GM18499 (cell line): Measurements from ENCODE around the gene PARP1.
"Not testable (repeated sequence)": the region's sequence is repeated elsewhere in the genome, so short reads cannot be mapped to it uniquely, and the experiment has no call there.

ENCODE experiments used
- ATAC-seq: cut with Tn5 transposase; IDR thresholded peaks from one replicate; pipeline ENCODE4 v1.9.1; 2021; ENCODE audit warnings: moderate number of reproducible peaks; ENCODE audit not compliant: insufficient read depth, unreplicated experiment

PARP1 gene

DNA sequence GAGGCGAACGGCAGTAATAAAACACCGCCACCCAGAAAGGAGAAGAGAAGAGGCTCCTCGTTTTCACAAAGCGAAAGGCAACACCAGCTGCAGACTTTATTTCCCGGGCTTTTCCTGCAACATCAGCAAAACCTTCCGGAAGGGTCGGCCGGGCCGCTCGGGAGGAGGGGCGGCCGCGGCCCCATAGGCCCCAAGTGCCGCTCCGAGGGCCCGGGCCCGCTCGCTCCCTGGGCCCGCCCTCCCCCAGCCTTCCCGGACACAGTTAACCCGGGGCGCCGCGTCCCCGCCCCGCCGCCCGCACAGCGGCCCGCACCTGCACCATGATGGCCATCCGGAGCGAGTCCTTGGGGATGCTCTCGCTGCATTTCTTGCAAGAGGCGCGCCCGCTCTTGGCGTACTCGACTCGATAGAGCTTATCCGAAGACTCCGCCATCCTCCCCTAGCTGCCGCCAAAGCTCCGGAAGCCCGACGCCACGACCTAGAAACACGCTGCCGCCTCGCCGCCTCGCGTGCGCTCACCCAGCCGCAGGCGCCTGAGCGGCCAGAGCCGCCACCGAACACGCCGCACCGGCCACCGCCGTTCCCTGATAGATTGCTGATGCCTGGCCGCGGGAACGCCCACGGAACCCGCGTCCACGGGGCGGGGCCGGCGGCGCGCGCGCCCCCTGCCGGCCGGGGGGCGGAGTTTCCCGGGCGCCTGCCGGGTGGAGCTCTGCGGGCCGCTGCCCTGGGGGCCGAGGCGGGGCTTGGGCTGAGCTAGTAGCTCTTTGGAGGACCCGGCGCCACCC, at the start of gene PARP1:
TSS of gene PARP1 (minus strand) at position 597 of the 788 bp plus-strand sequence. CDS start at position 433, 164 bp downstream.
- peak; percentile 43 for ATAC-seq

- no peak for ATAC-seq
Observed at GRCh38 chr1:226457307-226457712, 49.4 kb upstream of the PARP1 start.

DNA sequence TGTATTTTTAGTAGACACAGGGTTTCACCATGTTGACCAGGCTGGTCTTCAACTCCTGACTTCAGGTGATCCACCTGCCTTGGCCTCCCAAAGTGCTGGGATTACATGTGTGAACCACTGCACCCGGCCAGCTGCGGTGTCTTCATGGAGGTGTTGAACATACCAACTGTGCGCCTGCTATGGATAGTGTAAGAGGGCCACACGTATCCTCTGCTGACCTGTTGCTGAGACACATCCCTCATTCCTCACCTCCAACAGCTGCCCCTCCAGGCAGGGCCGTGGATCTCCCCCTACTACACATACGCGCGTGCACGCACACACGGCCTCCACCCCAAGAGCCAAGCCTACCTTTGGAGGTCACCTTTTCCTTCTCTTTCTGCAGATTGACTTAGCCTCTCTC, 48.0 kb upstream of the PARP1 start:
- no peak for ATAC-seq

- ATAC-seq = no peak
Observed at GRCh38 chr1:226454349-226454748, 46.5 kb upstream of the PARP1 start.

DNA sequence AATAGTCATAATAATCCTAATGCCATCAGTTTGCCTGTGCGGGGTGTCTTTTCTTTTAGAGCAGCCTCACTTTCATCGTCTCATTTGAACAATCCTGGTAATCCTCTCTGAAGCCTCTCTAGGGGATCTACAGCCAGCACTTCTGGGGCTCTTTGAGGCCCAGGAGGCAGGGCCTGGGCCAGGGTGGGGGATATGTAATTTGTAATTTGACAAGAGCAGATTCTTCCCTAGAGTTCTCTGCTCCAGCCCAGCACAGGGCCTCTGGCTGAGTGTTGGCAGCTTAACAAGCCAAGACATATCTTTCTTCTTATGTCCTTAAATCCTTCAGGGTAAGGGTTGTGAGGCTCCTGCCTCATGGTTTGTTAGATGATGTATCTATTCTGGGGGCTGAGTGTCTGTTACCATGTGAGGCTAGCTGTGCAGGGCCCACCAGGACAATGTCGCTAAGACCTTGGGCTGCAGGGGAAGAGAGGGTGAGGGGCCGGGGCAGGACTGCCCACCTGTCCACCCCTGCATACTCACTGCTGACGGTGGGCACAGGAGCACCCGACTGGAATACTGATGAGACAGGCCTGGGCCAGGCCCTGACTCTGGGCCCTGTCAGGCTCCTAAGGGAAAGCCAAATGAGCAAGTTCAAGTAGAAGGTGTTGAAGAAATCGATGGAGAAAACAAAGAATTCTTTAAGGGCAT, 45.3 kb upstream of the PARP1 start:
- ATAC-seq = no peak

DNA sequence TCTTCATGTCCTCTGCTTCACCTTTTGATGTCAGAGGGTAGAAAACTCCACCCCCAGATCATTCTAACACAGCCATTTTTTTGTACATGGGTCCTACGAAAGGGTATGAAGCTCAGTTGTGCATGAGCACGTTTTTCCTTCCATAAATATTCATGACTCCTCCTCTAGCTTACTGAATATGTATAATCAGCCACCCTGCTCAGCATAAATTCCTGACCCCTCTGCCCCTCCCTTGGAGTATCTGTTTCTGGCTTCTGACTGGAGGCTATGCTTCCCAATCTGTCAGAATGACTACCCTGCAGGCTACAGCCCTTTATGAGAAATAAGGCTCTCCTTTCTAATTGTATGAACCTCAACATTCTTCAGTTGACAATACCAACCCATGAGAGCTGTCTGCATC, 42.8 kb upstream of the PARP1 start:
- ATAC-seq = no peak

DNA sequence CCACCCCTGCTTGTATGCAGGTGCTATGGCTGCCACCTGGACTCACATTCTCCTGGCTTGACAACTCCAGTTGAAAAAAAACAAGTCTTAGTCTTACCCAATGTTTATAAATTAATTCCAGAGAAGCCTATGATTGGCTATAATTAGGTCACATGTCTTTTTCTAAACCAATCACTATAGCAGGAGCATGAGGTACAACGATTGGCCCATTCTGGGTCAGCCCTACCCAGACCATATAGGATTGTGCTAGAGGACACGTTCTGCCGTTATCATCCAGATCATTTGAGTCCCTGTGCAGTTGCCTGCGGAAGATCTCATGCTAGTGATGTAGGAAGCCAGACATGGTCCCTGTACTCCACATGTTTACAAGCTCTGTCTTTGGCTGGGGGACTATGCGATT, 41.9 kb upstream of the PARP1 start:
- ATAC-seq = no peak

DNA sequence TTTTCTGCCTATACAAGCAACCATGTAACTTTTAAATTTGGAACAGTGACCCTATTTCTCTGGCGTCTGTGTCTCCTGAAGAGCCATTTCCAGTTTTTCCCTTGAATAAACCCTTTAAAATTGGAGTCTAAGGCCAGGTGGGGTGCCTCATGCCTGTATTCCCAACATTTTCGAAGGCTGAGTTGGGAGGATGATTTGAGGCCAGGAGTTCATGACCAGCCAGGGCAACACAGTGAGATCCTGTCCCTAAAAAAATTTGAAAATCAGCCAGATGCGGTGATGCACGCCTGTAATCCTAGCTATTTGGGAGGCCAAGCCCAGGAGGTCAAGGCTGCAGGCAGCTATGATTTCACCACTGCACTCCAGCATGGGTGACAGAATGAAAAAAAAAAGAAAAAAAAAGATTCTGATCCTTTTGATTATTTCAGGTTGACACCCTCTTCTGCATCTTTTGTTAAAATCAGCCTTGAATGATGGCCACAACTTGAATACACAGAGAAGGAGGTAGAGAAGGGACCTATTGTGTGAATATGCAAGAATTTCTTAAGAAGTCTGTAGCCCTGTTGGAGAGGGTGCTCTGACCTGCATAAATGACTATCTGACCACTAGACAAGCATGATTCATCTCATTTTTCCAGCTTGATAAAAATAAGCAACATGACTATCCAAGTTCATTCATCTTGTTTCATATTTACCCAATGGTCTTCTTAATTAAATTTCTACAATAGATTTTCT, 40.2 kb upstream of the PARP1 start:
- no peak for ATAC-seq

DNA sequence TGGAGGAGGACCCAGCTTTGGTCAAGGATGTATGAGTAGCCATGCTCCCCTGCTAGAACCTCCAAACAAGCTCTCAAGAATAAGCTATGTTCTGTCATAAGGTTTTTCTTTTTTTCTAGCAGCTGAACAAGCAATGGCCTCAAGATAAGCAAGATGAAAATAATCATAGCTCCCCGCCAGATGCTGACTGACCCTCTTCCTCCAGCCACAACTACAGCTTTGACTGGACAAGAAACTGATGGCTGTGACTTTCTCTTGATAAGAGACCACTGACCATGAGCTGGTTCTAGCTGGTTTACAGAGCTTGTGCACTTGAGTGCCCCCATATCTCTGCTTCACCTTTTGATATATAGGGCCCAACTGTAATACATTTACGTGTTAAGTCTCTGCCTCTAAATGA, 38.2 kb upstream of the PARP1 start:
- ATAC-seq = no peak

DNA sequence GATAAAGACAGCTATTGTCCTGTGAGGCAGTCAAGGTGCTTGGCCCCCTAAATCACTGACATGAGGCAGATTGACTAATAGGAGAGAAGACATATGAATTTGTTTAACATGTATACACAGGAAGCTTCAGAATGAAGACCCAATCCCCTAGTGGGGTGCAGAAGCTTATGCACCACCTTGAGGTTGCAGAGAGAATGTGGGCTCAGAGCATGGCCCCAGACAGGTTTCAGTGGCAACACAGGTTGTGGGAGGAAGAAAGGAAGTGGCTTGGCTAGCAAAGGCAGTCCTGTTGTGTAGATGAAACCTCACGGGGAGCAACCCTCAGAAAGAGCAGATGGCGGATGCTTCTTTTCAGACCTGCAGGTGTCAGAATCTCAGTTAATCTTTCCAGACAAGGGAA, 37.0 kb upstream of the PARP1 start:
- peak; percentile 99 for ATAC-seq

- ATAC-seq = no peak
Observed at GRCh38 chr1:226443439-226443838, 35.5 kb upstream of the PARP1 start.

GRCh38 chr1:226443033-226443432, 35.1 kb upstream of the PARP1 start:
- ATAC-seq = no peak

- no peak for ATAC-seq
Observed at GRCh38 chr1:226441629-226442028, 33.7 kb upstream of the PARP1 start.

DNA sequence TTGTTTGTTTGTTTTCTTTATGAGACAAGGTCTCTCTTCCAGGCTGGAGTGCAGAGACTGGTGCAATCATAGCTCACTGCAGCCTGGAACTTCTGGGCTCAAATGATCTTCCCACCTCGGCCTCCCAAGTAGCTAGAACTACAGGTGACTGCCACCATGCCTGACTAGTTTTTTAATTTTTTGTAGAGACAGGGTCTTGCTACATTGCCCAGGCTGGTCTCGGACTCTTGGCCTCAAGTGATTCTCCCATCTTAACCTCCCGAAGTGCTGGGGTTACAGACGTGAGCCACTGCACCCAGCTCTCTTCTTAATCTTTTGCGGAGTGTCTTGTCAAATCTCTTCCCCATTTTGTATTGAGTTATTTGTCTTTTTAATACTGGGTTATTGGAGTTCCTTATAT, 32.6 kb upstream of the PARP1 start:
- no peak for ATAC-seq

- ATAC-seq = no peak
Observed at GRCh38 chr1:226438007-226438406, 30.1 kb upstream of the PARP1 start.

DNA sequence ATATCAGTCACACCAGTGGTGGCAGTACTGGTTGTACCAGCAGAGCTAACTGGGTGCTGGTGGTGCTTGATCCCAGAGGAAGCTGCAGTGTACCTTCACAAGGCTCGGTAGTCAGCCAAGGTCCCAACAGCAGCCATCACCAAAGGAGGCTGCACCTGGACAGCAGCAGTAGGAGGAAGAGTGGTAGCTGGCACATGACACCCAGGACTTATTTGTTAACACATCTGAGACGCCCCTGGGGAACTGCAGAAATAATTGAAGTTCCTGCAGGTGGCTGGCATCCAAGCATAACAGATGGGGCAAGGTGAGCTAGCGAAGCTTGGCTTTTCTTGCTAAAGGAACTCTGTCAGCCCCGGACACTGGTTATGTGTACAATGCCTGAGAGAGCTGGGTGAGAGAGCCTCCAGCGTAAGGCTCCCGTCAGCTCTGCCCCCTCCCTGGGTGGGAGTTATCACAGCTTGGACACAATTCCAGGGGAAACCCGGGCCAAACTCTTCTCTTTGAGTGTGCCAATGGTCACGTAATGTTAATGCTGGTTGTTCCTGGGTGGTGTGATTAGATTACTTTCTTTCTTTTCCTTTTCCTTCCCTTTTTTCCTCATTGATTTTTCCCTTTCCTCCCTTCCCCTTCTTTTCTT, 29.1 kb upstream of the PARP1 start:
- ATAC-seq = no peak

GRCh38 chr1:226436472-226436854, 28.6 kb upstream of the PARP1 start:
- no peak for ATAC-seq

GRCh38 chr1:226433341-226433720, 25.4 kb upstream of the PARP1 start:
- ATAC-seq = no peak

DNA sequence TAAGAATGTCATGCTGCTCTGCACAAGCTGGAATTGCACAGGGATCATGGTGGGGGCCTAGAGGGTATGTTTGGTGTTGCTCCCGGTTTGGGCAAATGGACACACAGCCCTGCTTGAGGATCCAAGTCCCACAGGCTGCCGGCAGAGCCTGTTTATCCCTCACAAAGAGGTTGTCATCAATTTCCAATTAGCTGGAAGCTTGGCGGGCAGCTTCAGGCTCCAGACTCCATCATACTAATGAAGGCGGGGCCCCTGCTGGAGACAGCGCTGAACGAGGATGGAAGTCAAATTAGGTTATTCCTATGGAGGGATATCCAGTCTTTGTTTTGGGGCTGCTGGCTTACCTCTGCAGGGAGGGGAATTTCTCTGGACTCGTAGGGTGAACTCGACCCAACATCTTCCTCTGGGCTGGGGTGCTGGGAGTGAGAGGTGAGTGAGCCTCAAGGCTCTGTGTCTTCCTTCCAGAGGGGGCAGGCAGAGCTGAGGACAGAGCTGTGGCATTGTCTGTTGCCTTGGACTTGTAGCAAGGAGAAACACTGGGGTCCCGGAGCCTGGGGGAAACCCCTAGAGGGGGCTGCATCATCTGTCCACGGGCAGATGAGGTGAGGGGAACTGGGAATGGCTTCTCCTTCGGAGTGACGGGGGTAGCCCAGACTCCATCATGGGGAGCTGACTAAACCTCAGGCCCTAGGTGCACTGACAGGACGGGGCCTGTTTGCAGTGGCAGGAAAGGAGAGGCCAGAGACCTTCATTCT, 24.9 kb upstream of the PARP1 start:
- ATAC-seq = no peak

- ATAC-seq = not testable (repeated sequence)
Observed at GRCh38 chr1:226431898-226432297, 24.0 kb upstream of the PARP1 start.
